ENCODE measurements around the gene SMIM24. TPM values are rescaled to one million over a fixed set of nuclear protein-coding genes. Genes with fewer than 3 reads are reported as not detected.

Gene SMIM24
- total RNA-seq, 1 donor from 2014 or later: 1.7 TPM

GRCh38 chr19:3434630-3435553 is 45.4 kb downstream of the SMIM24 start:
- H3K27ac ChIP-seq: no peak overlapping the region
- Mint-ChIP-seq H3K4me1 (peaks cover 14% of the 10 kb centered on the region), H3K27me3 (ENCODE audit: insufficient read depth, low read depth) (peaks cover 17% of the 10 kb centered on the region), H3K9me3 (no peaks in the 10 kb centered on the region), H3K36me3 (no peaks in the 10 kb centered on the region), H3K27ac (peak overlapping the region; percentile 100), H3K4me3 (peak overlapping the region; percentile 97)
- peak overlapping the region; percentile 65 for H3K4me3 ChIP-seq
- H3K4me2 ChIP-seq: peak overlapping the region; percentile 75
- no peaks in the 10 kb centered on the region for H3K4me1 ChIP-seq
- H4K20me1 ChIP-seq (ENCODE audit: low read depth): no peaks in the 10 kb centered on the region
- H3K27me3 ChIP-seq: no peaks in the 10 kb centered on the region
- H3K79me2 ChIP-seq (ENCODE audit: low read depth): no peaks in the 10 kb centered on the region
- H3K36me3 ChIP-seq: no peaks in the 10 kb centered on the region
- peak overlapping the region; percentile 65 for H3K9ac ChIP-seq
- H3K9me3 ChIP-seq (ENCODE audit: low read depth): no peaks in the 10 kb centered on the region
- no peaks in the 10 kb centered on the region for H3F3A ChIP-seq (ENCODE audit: low read depth)
- DNase-seq (ENCODE audit: low spot score): peak; percentile 98
- H2AFZ ChIP-seq (replicated peaks): peak overlapping the region; percentile 97
- TF ChIP-seq EZH2phosphoT487 (IDR thresholded peaks at IDR 0.05) (no peak), EZH2 (IDR thresholded peaks at IDR 0.05) (no peak)
- TF ChIP-seq, protein P1, sequence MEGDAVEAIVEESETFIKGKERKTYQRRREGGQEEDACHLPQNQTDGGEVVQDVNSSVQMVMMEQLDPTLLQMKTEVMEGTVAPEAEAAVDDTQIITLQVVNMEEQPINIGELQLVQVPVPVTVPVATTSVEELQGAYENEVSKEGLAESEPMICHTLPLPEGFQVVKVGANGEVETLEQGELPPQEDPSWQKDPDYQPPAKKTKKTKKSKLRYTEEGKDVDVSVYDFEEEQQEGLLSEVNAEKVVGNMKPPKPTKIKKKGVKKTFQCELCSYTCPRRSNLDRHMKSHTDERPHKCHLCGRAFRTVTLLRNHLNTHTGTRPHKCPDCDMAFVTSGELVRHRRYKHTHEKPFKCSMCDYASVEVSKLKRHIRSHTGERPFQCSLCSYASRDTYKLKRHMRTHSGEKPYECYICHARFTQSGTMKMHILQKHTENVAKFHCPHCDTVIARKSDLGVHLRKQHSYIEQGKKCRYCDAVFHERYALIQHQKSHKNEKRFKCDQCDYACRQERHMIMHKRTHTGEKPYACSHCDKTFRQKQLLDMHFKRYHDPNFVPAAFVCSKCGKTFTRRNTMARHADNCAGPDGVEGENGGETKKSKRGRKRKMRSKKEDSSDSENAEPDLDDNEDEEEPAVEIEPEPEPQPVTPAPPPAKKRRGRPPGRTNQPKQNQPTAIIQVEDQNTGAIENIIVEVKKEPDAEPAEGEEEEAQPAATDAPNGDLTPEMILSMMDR (IDR thresholded peaks at IDR 0.05): no peak

GRCh38 chr19:3433805-3434540 is 46.4 kb downstream of the SMIM24 start:
- Histone ChIP-seq H3K4me1 (no peaks in the 10 kb centered on the region), H4K20me1 (ENCODE audit: low read depth) (no peaks in the 10 kb centered on the region), H3K27ac (no peak overlapping the region), H3K9me3 (ENCODE audit: low read depth) (no peaks in the 10 kb centered on the region), H3F3A (ENCODE audit: low read depth) (no peaks in the 10 kb centered on the region), H2AFZ (replicated peaks) (no peak overlapping the region), H3K36me3 (no peaks in the 10 kb centered on the region), H3K9ac (no peak overlapping the region), H3K4me2 (peak overlapping the region; percentile 75), H3K79me2 (ENCODE audit: low read depth) (no peaks in the 10 kb centered on the region), H3K27me3 (no peaks in the 10 kb centered on the region), H3K4me3 (peak overlapping the region; percentile 65)
- Mint-ChIP-seq H3K36me3 (no peaks in the 10 kb centered on the region), H3K27ac (peak overlapping the region; percentile 100), H3K27me3 (ENCODE audit: insufficient read depth, low read depth) (peaks cover 18% of the 10 kb centered on the region), H3K9me3 (no peaks in the 10 kb centered on the region), H3K4me1 (peaks cover 14% of the 10 kb centered on the region), H3K4me3 (peak overlapping the region; percentile 97)
- TF ChIP-seq EZH2 (IDR thresholded peaks at IDR 0.05) (no peak), EZH2phosphoT487 (IDR thresholded peaks at IDR 0.05) (no peak)
- TF ChIP-seq, protein P1 (IDR thresholded peaks at IDR 0.05): no peak
- DNase-seq (ENCODE audit: low spot score): no peak

DNA sequence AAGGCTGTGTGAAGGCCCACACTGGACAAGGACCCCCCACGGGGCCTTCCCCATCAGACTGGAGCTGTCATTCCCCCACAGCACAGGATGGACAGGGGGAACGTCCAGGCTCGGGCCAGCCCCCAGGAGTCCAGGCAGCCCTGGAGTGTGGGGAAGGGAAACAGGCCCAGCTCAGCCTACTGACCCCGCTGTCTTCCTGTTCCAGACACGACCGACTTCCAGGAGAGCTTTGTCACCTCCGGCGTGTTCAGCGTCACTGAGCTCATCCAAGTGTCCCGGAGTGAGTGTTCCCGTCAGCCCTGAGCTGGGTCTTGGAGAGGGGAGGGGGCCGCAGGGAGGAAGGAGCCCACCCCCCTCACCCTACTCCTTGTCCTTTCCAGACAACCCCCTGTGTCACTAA is 47.0 kb downstream of the SMIM24 start:
- Histone ChIP-seq H3K4me2 (no peak overlapping the region), H2AFZ (replicated peaks) (no peak overlapping the region), H3K79me2 (ENCODE audit: low read depth) (no peaks in the 10 kb centered on the region), H3K36me3 (no peaks in the 10 kb centered on the region), H3K4me3 (no peak overlapping the region), H3K9me3 (ENCODE audit: low read depth) (no peaks in the 10 kb centered on the region), H3K27ac (no peak overlapping the region), H3K4me1 (no peaks in the 10 kb centered on the region), H3K27me3 (no peaks in the 10 kb centered on the region), H3K9ac (no peak overlapping the region), H3F3A (ENCODE audit: low read depth) (no peaks in the 10 kb centered on the region), H4K20me1 (ENCODE audit: low read depth) (no peaks in the 10 kb centered on the region)
- Mint-ChIP-seq H3K27me3 (ENCODE audit: insufficient read depth, low read depth) (peaks cover 18% of the 10 kb centered on the region), H3K4me1 (peaks cover 14% of the 10 kb centered on the region), H3K9me3 (no peaks in the 10 kb centered on the region), H3K4me3 (no peak overlapping the region), H3K36me3 (no peaks in the 10 kb centered on the region), H3K27ac (no peak overlapping the region)
- TF ChIP-seq EZH2phosphoT487 (IDR thresholded peaks at IDR 0.05) (no peak), EZH2 (IDR thresholded peaks at IDR 0.05) (no peak)
- TF ChIP-seq, protein P1 (IDR thresholded peaks at IDR 0.05): no peak
- DNase-seq (ENCODE audit: low spot score): peak; percentile 40

Data from neural progenitor cell (in vitro differentiated cells).